NCI-H460 (cell line): ENCODE results near the gene PDK1. TPM values are rescaled to one million over a fixed set of nuclear protein-coding genes. Genes with fewer than 3 reads are reported as not detected.

Experiments used
- DNase-seq: peaks from one replicate; pipeline ENCODE4 v3.0.0-alpha.2; 2016; ENCODE audit warnings: low read depth; ENCODE audit errors: extremely low read depth
- small RNA-seq, 2 experiments: library from RNA; depleted of rRNA; stranded (forward); fragments of <200 nt; gene quantifications; one replicate each; pipeline ENCODE3, GENCODE V24; 2014
- total RNA-seq: library from RNA; depleted of rRNA; stranded (reverse); fragments of >200 nt; shearing (Covaris generic); gene quantifications from 2 replicates; pipeline ENCODE4 v1.2.3, GENCODE V29; 2014; rRNA removed

The PDK1 gene
- total RNA-seq, 1 experiment from 2014 or later, result 49.9 TPM

DNA sequence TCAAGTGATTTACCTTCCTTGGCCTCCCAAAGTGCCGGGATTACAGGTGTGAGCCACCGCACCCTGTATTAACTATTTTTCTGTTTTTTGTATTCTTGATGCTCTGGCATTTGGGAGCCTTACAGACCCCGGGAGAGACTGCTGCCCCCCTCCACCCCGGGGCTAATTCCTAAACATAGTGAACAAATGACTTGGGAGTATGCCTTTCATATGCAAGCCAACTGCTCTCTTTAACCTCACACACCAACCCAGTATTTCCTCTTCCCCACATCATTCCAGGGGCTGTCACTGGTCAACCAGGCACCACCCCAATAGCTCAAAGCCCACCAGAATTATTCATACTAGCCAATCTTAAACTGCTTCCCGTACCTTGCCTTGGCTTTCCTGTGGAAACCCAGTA, 79.7 kb downstream of the PDK1 start:
- no peak for DNase-seq

DNA sequence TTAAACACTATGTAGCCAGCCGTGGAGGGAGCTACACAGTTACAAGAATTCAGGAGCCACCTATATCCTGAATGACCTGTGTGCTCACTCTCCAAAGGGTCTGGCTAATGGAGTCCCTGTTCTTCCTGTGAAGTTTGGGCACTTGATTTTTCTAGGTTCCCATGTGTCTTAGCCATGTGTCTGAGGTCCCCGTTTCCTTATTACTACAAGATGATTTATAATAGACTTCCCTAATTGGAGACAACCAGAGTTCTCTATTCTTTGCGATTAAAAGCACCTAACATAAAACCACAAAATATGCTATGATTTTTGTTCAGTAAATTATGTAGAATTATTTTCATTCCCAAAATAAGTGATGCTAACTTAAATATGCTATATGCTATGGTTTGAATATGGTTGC, 83.4 kb downstream of the PDK1 start:
- no peak for DNase-seq

DNA sequence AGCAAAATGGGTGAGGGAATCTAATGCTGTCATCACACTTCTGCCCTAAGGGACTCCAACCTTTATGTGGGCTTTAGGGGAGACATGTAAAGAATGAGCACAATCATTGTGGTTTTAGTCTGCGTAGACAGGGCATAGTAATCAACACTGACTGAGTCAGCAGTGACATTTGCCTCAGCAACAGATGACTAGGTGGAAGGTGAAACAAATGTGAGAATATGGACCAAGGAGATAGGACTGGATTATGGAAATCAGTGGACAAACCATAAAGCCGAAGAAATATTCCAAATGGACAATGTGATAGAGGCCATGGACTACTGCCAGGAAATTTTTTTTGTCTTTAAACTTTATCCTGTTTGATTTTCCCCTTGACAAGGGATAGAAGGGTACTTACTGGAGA, 83.9 kb downstream of the PDK1 start:
- DNase-seq, result peak; percentile 96

DNA sequence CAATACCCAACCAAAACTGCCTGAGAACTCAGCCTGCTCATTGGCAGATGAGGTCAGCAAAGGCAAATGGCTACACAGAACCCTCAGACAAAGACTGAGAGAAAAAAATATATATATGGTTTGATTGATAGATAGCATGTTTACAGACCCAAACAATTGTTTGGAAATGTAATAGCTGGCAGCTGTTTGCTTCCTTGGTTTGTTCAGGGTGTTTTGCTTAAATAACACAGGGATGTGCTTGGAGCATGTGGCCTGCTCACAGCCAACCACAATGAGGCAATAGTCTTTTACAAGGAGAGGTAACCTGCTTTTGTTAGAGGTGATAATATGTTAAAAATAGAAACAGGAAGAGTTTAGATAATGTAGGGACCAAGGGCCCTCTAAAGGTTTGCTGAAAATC, 84.5 kb downstream of the PDK1 start:
- DNase-seq, result peak; percentile 77

DNA sequence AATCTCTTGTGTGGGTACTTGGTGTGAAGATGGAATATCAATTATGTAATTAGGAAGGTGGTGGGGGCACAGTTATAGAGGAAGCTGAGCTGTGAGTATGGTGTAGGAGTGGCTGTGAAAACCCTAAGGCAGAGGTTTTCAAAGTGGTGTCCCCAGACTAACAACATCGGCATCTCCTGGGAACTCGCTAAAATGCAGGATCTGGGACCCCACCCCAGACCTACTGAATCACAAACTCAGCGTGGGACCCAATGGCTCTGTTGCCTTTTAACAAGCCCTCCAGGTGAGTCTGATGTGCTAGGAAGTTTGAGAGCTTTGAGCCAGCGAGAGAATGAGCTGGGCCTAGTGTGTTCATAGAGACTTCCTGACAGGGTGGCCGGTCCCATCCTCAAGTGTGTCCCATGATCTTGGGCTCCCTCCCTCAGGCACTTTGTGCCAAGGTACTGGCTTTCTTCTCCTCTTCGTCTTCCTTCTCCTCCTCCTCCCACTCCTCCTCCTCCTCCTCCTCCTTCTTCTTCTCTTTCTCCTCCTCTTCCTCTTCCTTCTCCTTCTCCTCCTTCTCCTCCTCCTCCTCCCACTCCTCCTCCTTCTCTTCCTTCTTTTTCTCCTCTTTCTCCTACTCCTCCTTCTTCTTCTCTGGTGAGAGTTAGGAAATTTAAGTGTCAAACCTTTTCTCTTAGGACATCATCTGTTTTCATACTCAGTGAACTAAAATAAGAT, 86.6 kb downstream of the PDK1 start:
- peak; percentile 93 for DNase-seq

DNA sequence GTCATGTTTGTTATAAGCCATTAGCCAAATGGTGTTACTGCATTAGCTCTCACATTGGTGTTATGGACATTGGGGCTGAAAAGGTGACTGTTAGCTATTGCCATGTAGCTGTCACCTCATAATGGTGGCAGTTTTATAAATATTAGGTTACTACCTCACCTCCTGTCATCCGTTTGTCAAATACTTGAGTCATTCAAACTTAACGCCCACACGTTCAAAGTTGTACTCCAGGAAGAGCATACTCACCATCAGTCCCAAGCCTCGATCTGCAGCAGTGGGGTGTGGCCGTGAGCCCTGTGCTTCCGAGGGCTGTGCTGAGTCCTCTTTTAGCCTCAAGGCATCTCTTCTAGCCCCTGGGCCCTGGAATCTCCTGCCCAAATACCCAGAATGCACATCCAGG, 87.3 kb downstream of the PDK1 start:
- peak; percentile 98 for DNase-seq

DNA sequence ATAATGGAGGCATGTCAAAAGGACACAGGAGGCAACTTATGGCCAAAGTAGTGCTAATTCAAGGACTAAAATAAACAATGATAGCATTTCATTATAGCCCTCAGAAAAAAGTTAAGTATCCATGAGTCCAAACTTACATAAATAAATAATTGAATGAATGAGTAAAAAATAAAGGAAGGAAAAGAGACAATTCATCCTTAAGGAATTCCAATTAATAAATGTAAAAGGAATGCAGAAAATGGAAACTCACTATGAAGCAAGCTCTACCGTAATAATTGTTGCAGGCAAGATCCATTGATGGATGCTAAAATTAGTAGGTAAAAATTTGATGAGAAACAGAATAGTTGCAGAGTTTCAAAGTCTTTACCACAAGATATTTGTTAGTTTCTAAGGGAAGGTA, 91.5 kb downstream of the PDK1 start:
- no peak for DNase-seq

DNA sequence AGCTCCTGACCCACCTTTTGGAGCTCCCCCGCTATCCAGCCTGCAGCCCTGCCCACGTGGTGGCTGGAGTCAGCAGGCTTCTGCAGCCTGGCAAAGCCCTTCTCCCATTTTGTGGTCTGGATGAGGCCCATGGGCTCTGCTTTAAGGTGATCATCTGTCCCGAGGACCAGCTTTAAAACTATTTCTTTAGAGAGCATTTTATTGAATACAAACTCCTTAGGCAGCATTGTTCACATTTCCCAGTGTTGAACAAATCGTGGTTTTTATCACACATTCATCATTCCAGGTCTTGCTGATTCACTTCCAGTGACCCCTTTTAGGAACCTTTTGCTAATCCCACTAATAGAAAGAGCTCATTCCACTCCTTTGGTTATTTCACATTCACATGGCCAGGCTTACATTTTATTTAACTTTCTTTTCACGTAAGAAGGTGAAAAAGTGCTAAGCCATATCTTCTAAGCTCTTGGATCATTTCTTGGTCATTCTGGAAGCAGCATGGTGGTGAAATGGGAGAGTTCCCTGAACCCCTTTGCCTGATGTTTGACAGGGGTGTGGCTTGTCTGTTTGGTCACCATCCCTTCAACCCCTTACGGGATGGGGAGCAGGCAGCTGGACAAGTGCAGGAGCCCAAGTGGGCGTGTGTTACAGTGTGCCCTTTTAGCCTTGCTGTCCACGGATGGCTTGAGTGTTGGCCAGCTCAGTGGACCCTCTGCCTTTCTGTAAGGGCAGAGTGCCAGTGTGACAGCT, 99.4 kb downstream of the PDK1 start:
- DNase-seq, result peak; percentile 98

DNA sequence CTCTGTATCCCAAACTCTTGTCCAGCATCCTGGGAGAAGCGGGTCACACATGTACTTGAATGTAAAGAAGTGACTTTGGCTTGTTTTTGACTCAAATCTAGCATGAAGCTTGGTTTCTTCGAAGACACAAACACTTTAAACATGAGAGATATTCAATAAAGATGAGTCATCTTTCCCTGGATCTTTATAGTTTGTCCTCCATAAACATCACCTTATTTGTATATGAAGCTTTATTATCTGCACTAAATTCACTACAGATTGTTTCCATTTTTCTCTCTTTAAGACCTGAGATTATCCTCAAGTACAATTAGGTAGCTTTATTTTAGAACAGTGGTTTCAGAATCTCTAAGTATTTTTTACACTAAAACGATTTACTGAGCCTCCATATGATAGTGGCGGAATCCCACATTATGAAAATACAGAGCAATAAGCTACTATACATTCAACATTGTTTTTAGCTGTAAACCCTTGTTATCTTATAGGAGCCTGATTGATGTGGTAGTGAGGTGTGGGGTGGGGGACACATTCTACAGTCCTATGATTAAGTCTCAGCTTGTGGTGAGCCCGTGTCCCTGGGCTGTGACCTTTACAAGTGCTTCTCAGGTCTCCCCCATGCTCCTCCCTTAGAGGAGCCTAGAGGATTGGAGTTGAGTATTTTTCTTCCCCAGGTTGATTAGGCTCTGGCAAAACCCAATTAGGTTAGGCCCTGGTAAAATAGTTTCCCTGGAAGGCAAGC, 100.1 kb downstream of the PDK1 start:
- DNase-seq, result no peak

Small RNA genes lying within 50 kb of the gene (small RNA-seq; reads per million reads assigned to genes)
- 0 reads per million in 2 experiments for gene RF00019

Other genes starting within 250 kb of the PDK1 start
- 180 and 184 TPM in 2 replicates for gene ITGA6, start 128.5 kb upstream of the PDK1 start, total RNA-seq
- gene RAPGEF4, start 179.8 kb downstream of the PDK1 start, total RNA-seq, result 10.8 and 11.8 TPM in 2 replicates